Endothelial cell of umbilical vein (primary cell): Measurements from ENCODE around the gene DZIP1.

Source experiments
- POLR2AphosphoS5 ChIP-seq: IDR thresholded peaks from 2 replicates; pipeline ENCODE4 v1.6.1; 2012; ENCODE audit warnings: low read depth, mild to moderate bottlenecking, control low read depth, low read length, moderate library complexity; ENCODE audit not compliant: insufficient read depth
- TF ChIP-seq, protein P1 (sequence below), 2 donors: IDR thresholded peaks; 1 replicate in 1 of 2; 2 replicates in 1 of 2; pipeline ENCODE4 v1.5.1; 2011; ENCODE audit warnings: low read length in 2 of 2, mild to moderate bottlenecking in 2 of 2, moderate library complexity in 2 of 2, control low read depth in 1 of 2, inconsistent platforms in 1 of 2, low read depth in 1 of 2; ENCODE audit not compliant: insufficient read depth in 1 of 2; ENCODE audit errors: extremely low read depth in 1 of 2
- TF ChIP-seq, protein P2 (sequence below): IDR thresholded peaks from 2 replicates; pipeline ENCODE4 v1.6.1; 2011; ENCODE audit not compliant: insufficient read depth, insufficient read length

- no peak for TF ChIP-seq POLR2AphosphoS5
- TF ChIP-seq, protein P1, sequence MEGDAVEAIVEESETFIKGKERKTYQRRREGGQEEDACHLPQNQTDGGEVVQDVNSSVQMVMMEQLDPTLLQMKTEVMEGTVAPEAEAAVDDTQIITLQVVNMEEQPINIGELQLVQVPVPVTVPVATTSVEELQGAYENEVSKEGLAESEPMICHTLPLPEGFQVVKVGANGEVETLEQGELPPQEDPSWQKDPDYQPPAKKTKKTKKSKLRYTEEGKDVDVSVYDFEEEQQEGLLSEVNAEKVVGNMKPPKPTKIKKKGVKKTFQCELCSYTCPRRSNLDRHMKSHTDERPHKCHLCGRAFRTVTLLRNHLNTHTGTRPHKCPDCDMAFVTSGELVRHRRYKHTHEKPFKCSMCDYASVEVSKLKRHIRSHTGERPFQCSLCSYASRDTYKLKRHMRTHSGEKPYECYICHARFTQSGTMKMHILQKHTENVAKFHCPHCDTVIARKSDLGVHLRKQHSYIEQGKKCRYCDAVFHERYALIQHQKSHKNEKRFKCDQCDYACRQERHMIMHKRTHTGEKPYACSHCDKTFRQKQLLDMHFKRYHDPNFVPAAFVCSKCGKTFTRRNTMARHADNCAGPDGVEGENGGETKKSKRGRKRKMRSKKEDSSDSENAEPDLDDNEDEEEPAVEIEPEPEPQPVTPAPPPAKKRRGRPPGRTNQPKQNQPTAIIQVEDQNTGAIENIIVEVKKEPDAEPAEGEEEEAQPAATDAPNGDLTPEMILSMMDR (IDR thresholded peaks at IDR 0.05; ENCODE audit: extremely low read depth in 1 of 2, insufficient read depth in 1 of 2, low read depth in 1 of 2, low read length in 2 of 2), result no peak
- TF ChIP-seq, protein P2, sequence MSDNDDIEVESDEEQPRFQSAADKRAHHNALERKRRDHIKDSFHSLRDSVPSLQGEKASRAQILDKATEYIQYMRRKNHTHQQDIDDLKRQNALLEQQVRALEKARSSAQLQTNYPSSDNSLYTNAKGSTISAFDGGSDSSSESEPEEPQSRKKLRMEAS, result no peak
These were observed 92.3 kb downstream of the DZIP1 start for GRCh38 chr13:95552208-95552538.
